HepG2 (cell line): ENCODE results near the gene EIF2S2. TPM values are rescaled to one million over a fixed set of nuclear protein-coding genes. Genes with fewer than 3 reads are reported as not detected.
"Not testable (repeated sequence)": the region's sequence is repeated elsewhere in the genome, so short reads cannot be mapped to it uniquely, and the experiment has no call there.

Source experiments
- DMAP1 ChIP-seq: IDR thresholded peaks from 2 replicates; pipeline ENCODE4 v1.6.1; 2016
- FOXA3 ChIP-seq: IDR thresholded peaks from 2 replicates; pipeline ENCODE4 v1.6.1; 2016; ENCODE audit warnings: missing genetic modification reagents, missing compliant biosample characterization
- FOXP4 ChIP-seq: sonication (generic); formaldehyde crosslinking; IDR thresholded peaks from 2 replicates; pipeline ENCODE4 v1.4.0; 2020; ENCODE audit warnings: missing genetic modification reagents
- KLF16 ChIP-seq, 2 experiments: sonication (generic) in 1 of 2; formaldehyde crosslinking in 1 of 2; IDR thresholded peaks; 2 replicates each; pipeline versions ENCODE4 v1.6.1 to v1.8.0; 2016 to 2023; ENCODE audit warnings: missing genetic modification reagents in 2 of 2, missing compliant biosample characterization in 1 of 2
- KLF6 ChIP-seq: IDR thresholded peaks from 2 replicates; pipeline ENCODE4 v1.8.0; 2016; ENCODE audit warnings: missing biosample characterization, missing genetic modification reagents
- MAZ ChIP-seq, 2 experiments: sonication (generic) in 1 of 2; formaldehyde crosslinking in 1 of 2; IDR thresholded peaks; 2 replicates each; pipeline versions ENCODE4 v1.5.0 to v1.6.1; 2012 to 2020; ENCODE audit warnings: low read depth in 2 of 2, mild to moderate bottlenecking in 2 of 2, borderline replicate concordance in 1 of 2, improper control_type of control experiment in 1 of 2, low read length in 1 of 2, missing genetic modification reagents in 1 of 2, moderate library complexity in 1 of 2
- MED1 ChIP-seq: sonication (generic); formaldehyde crosslinking; IDR thresholded peaks from 2 replicates; pipeline ENCODE4 v1.4.0; 2020; ENCODE audit warnings: missing genetic modification reagents
- NCOA2 ChIP-seq: sonication (generic); formaldehyde crosslinking; IDR thresholded peaks from 2 replicates; pipeline ENCODE4 v1.8.0; 2022; ENCODE audit warnings: inconsistent platforms
- NFKBIZ ChIP-seq: IDR thresholded peaks from 2 replicates; pipeline ENCODE4 v1.6.1; 2018; ENCODE audit warnings: missing genetic modification reagents, missing compliant biosample characterization
- NR2F6 ChIP-seq, 2 experiments: IDR thresholded peaks; 2 replicates each; pipeline ENCODE4 v1.6.1; 2016; ENCODE audit warnings: antibody characterized with exemption in 1 of 2, mild to moderate bottlenecking in 1 of 2
- PAXIP1 ChIP-seq: sonication (generic); formaldehyde crosslinking; conservative IDR thresholded peaks from 2 replicates; pipeline ENCODE4 v1.4.0; 2020; ENCODE audit warnings: mild to moderate bottlenecking, missing genetic modification reagents, moderate library complexity
- RARA ChIP-seq: IDR thresholded peaks from 2 replicates; pipeline ENCODE4 v1.6.1; 2016; ENCODE audit warnings: missing genetic modification reagents, missing compliant biosample characterization
- SALL1 ChIP-seq: sonication (generic); formaldehyde crosslinking; IDR thresholded peaks from 2 replicates; pipeline ENCODE4 v1.8.0; 2022; ENCODE audit warnings: mild to moderate bottlenecking, missing genetic modification reagents
- SOX13 ChIP-seq, 3 experiments: fragments of 450-650 bp in 1 of 3; sonication (generic) in 1 of 3; formaldehyde crosslinking in 1 of 3; IDR thresholded peaks in 2 of 3; conservative IDR thresholded peaks in 1 of 3; 2 replicates each; pipeline versions ENCODE4 v1.5.0 to v1.6.1; 2016 to 2020; ENCODE audit warnings: antibody characterized with exemption in 1 of 3, mild to moderate bottlenecking in 1 of 3, missing compliant biosample characterization in 1 of 3, missing genetic modification reagents in 1 of 3, moderate library complexity in 1 of 3
- ZBTB34 ChIP-seq: sonication (generic); formaldehyde crosslinking; IDR thresholded peaks from 2 replicates; pipeline ENCODE4 v1.8.0; 2022; ENCODE audit warnings: mild to moderate bottlenecking, missing genetic modification reagents
- ZGPAT ChIP-seq: IDR thresholded peaks from 2 replicates; pipeline ENCODE4 v1.6.1; 2016; ENCODE audit warnings: mild to moderate bottlenecking
- ZMYM3 ChIP-seq: sonication (generic); formaldehyde crosslinking; IDR thresholded peaks from 2 replicates; pipeline ENCODE4 v1.5.1; 2020; ENCODE audit warnings: mild to moderate bottlenecking, missing genetic modification reagents
- ZNF331 ChIP-seq: sonication (generic); formaldehyde crosslinking; IDR thresholded peaks from 2 replicates; pipeline ENCODE4 v1.4.0; 2020; ENCODE audit warnings: missing genetic modification reagents
- ZNF362 ChIP-seq: sonication (generic); formaldehyde crosslinking; IDR thresholded peaks from 2 replicates; pipeline ENCODE4 v1.4.0; 2020; ENCODE audit warnings: missing genetic modification reagents, mild to moderate bottlenecking, borderline replicate concordance
- polyA plus RNA-seq, 8 experiments: library from polyadenylated mRNA; depleted of rRNA in 3 of 8; stranded (reverse) in 7 of 8; unstranded in 1 of 8; fragments of >200 nt; fragmentation: Illumina TruSeq in 4 of 8; extraction: Trizol in 4 of 8; gene quantifications; 2 replicates each; pipeline versions ENCODE4 v1.2.1 to v1.2.3, GENCODE V29; 2011 to 2016; ENCODE audit warnings: low read depth in 4 of 8, missing spikeins in 1 of 8, mixed read lengths in 1 of 8; ENCODE audit not compliant: insufficient read depth in 1 of 8
- total RNA-seq, 5 experiments: library from RNA; depleted of rRNA; stranded (reverse); fragments of >200 nt; fragmentation: Illumina TruSeq; extraction: Trizol; gene quantifications; 2 replicates each; pipeline ENCODE4 v1.2.3, GENCODE V29; 2016; ENCODE audit warnings: low read depth in 1 of 5

The EIF2S2 gene
- total and polyA plus RNA-seq, 2 of the 13 experiments (the other 11 are each of a cell fraction or from before 2014, with no cell fraction given), result 126 to 213 TPM

- 0 out of 2 replicates have a peak, but pooled peaks have one; percentile 17 for TF ChIP-seq ZBTB34 (CRISPR knock-in tag)
- TF ChIP-seq KLF16 (CRISPR knock-in tag; IDR thresholded peaks at IDR 0.05), result peak in 1 of 2 experiments; percentile 37; a peak in 1 of 4 replicates
- 0 out of 2 replicates have a peak, but pooled peaks have one; percentile 43 for TF ChIP-seq KLF6 (CRISPR knock-in tag)
- TF ChIP-seq PAXIP1 (CRISPR knock-in tag), result peak; percentile 63
- TF ChIP-seq FOXA3 (CRISPR knock-in tag), result peak; percentile 5; the same call in 1 of the 2 replicates
- peak; percentile 73 for TF ChIP-seq NR2F6 (IDR thresholded peaks at IDR 0.05)
- 0 out of 2 replicates have a peak, but pooled peaks have one; percentile 20 for TF ChIP-seq NR2F6 (CRISPR knock-in tag; IDR thresholded peaks at IDR 0.05)
- TF ChIP-seq ZGPAT (CRISPR knock-in tag), result peak; percentile 77
- peak; percentile 30; the same call in 1 of the 2 replicates for TF ChIP-seq MED1
- peak; percentile 52 for TF ChIP-seq NCOA2 (CRISPR knock-in tag)
- 0 out of 2 replicates have a peak, but pooled peaks have one; percentile 8 for TF ChIP-seq ZNF331 (CRISPR knock-in tag)
- 0 out of 2 replicates have a peak, but pooled peaks have one; percentile 5 for TF ChIP-seq RARA
- peak; percentile 43; the same call in 1 of the 2 replicates for TF ChIP-seq SALL1 (CRISPR knock-in tag)
- not testable (repeated sequence) for TF ChIP-seq MAZ (IDR thresholded peaks at IDR 0.05; ENCODE audit: borderline replicate concordance, low read depth, low read length); SOX13 (IDR thresholded peaks at IDR 0.05)
- 0 out of 2 replicates have a peak, but pooled peaks have one; percentile 3 for TF ChIP-seq MAZ (CRISPR knock-in tag; IDR thresholded peaks at IDR 0.05; ENCODE audit: low read depth)
- TF ChIP-seq DMAP1 (CRISPR knock-in tag), result peak; percentile 75
- TF ChIP-seq NFKBIZ, result 0 out of 2 replicates have a peak, but pooled peaks have one; percentile 12
- TF ChIP-seq SOX13 (CRISPR knock-in tag; conservative IDR thresholded peaks at IDR 0.05 in 1 of 2, IDR thresholded peaks at IDR 0.05 in 1 of 2), result peak in 1 of 2 experiments; percentile 85; a peak in 2 of 4 replicates
- peak; percentile 87 for TF ChIP-seq ZNF362 (CRISPR knock-in tag)
- 0 out of 2 replicates have a peak, but pooled peaks have one; percentile 28 for TF ChIP-seq ZMYM3 (CRISPR knock-in tag)
- TF ChIP-seq FOXP4 (CRISPR knock-in tag), result peak; percentile 84
These were observed 21.4 kb upstream of the EIF2S2 start (continued) for GRCh38 chr20:34133365-34133860.
